Esophagus squamous epithelium (tissue), 5 donors: Measurements from ENCODE around the gene CD22. TPM values are rescaled to one million over a fixed set of nuclear protein-coding genes. Genes with fewer than 3 reads are reported as not detected.

Experiments used
- DNase-seq: peaks from one replicate; lab custom pipeline; 2025; lab: John Stamatoyannopoulos, UW
- H3K27ac ChIP-seq, 4 donors: fragments of 200-600 bp; sonication (generic); one replicate each; pipeline ENCODE4 v1.5.1; 2016 to 2019; ENCODE audit warnings: mild to moderate bottlenecking in 1 of 4
- H3K27me3 ChIP-seq, 4 donors: fragments of 200-600 bp; sonication (generic); 1 replicate in 3 of 4; 2 replicates in 1 of 4; pipeline versions ENCODE4 v1.5.1 to v1.6.0; 2017 to 2021; ENCODE audit warnings: antibody characterized with exemption in 1 of 4
- H3K36me3 ChIP-seq, 3 donors: fragments of 200-600 bp; sonication (generic); one replicate each; pipeline ENCODE4 v1.5.1; 2016 to 2019
- H3K4me1 ChIP-seq, 3 donors: fragments of 200-600 bp; sonication (generic); one replicate each; pipeline ENCODE4 v1.5.1; 2017 to 2019
- H3K4me3 ChIP-seq, 4 donors: fragments of 200-600 bp; sonication (generic); 1 replicate in 3 of 4; 2 replicates in 1 of 4; pipeline ENCODE4 v1.5.1; 2016 to 2019; ENCODE audit warnings: mild to moderate bottlenecking in 2 of 4, moderate library complexity in 1 of 4
- H3K9me3 ChIP-seq, 3 donors: fragments of 200-600 bp; sonication (generic); one replicate each; pipeline ENCODE4 v1.5.1; 2016 to 2019
- CTCF ChIP-seq, 6 experiments: fragments of 450-650 bp in 4 of 6; fragments of 200-600 bp in 2 of 6; sonication (generic) in 2 of 6; IDR thresholded peaks; one replicate each; pipeline ENCODE4 v1.5.1; 2016 to 2019; ENCODE audit warnings: antibody characterized with exemption in 6 of 6, mild to moderate bottlenecking in 4 of 6, moderate library complexity in 4 of 6
- POLR2A ChIP-seq, 4 donors: fragments of 450-650 bp; IDR thresholded peaks; one replicate each; pipeline ENCODE4 v1.6.1; 2017; ENCODE audit warnings: antibody characterized with exemption in 4 of 4, mild to moderate bottlenecking in 4 of 4, moderate library complexity in 3 of 4
- WGBS, 2 donors: methylation state at CpG; one replicate each; pipeline ENCODE4 v1.1.5; 2018; 5-methylcytosine and 5-hydroxymethylcytosine counted together
- intact Hi-C: fragments of 100-400 bp; cut with DNase I; formaldehyde crosslinking; loops from one replicate; pipeline ENCODE4 v1.15.0; 2022
- total RNA-seq, 4 donors: library from RNA; depleted of rRNA; stranded (reverse); fragments of >200 nt; gene quantifications; one replicate each; pipeline ENCODE4 v1.1.0, GENCODE V29; 2016
- donor health status: DM: yes; HTN: yes; CAD: no.

The CD22 gene
- total RNA-seq, 4 donors from 2014 or later: 0.11 to 6.1 (median 1.9) TPM

DNA sequence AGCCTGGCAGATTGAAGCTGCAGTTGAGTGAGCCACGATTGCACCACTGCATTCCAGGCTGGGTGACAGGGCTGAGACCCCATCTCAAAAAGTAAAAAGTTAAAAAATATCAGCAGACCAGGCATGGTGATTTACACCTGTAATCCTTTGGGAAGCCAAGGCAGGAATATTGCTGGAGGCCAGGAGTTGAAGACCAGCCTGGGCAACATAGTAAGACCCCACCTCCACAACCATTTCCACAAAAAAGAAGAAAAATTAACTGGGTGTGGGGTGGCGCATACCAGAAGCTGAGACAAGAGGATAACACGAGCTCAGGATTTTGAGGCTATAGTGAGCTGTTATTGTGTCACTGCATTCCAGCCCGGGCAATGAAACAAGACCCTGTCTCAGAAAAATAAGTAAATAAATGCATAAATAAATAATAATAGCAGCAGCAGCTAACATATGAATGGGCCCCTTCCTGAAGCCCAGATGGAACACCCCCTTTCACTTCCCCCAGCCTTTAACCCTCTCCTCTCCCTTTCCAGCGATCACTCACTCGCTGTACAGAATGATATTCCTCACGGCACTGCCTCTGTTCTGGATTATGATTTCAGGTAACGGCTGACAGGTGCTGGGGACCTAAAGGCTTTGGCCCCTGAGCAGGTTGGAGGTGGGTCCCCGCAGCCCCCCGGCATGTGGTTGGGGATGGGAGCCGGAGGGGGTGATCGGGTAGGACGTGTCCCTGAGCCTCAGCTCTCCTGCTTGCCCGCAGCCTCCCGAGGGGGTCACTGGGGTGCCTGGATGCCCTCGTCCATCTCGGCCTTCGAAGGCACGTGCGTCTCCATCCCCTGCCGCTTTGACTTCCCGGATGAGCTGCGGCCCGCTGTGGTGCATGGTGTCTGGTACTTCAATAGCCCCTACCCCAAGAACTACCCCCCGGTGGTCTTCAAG lies 33.9 kb upstream of the CD22 start:
- 49 to 54% methylated on average over 8 to 11 of the region's 25 CpGs for WGBS, 2 donors
- H3K4me1 ChIP-seq: peaks cover 0 to 6% (median 0%) of the 10 kb centered on the region in 3 donors
- TF ChIP-seq CTCF (IDR thresholded peaks at IDR 0.05) (no peak), POLR2A (IDR thresholded peaks at IDR 0.05) (no peak)
- H3K9me3 ChIP-seq: no peaks in the 10 kb centered on the region
- peaks cover 0 to 75% (median 2%) of the 10 kb centered on the region in 4 donors for H3K27me3 ChIP-seq
- H3K27ac ChIP-seq: no peak overlapping the region
- no peak for DNase-seq
- H3K36me3 ChIP-seq: no peaks in the 10 kb centered on the region
- no peak overlapping the region for H3K4me3 ChIP-seq
- intact Hi-C loops: no loop called here

DNA sequence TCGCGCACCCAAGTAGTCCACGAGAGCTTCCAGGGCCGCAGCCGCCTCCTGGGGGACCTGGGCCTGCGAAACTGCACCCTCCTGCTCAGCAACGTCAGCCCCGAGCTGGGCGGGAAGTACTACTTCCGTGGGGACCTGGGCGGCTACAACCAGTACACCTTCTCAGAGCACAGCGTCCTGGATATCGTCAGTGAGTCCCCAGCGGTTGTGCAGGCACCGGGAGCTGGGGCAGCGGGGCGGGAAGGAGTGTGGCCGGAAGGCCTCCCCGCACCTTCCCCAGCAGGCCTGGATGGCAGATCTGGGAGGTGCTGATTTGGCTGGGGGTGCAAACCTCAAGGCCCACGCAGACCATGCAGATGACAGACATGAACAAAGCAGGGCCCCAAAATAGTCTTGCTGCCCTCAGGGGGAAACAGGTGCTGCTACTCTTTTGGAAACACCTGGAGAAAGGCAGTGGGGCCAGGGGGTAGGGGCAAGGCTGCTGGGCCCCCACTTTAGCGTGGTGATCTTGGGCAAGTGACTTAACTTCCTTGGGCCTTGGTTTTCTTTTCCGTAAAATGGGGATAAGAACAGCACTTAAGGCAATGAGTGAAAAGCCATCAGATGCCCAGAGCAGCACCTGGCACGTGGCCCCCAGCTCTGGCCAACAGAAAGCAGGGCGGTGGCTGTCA lies 33.1 kb upstream of the CD22 start:
- H3K36me3 ChIP-seq: no peaks in the 10 kb centered on the region
- 34 to 52% methylated on average over 5 of the region's 24 CpGs for WGBS, 2 donors
- no peak overlapping the region for H3K27ac ChIP-seq
- no peaks in the 10 kb centered on the region for H3K9me3 ChIP-seq
- no peak overlapping the region for H3K4me3 ChIP-seq
- intact Hi-C loops: no loop called here
- peaks cover 0 to 6% (median 0%) of the 10 kb centered on the region in 3 donors for H3K4me1 ChIP-seq
- TF ChIP-seq POLR2A (IDR thresholded peaks at IDR 0.05): no peak
- TF ChIP-seq CTCF (IDR thresholded peaks at IDR 0.05): no peak
- no peak for DNase-seq
- H3K27me3 ChIP-seq: peaks cover 0 to 75% (median 2%) of the 10 kb centered on the region in 4 donors

GRCh38 chr19:35296644-35297514 lies 32.1 kb upstream of the CD22 start:
- 79 to 86% methylated on average over 7 of the region's 7 CpGs for WGBS, 2 donors
- no peak for DNase-seq
- H3K27ac ChIP-seq: no peak overlapping the region
- no peak overlapping the region for H3K4me3 ChIP-seq
- H3K9me3 ChIP-seq: no peaks in the 10 kb centered on the region
- H3K36me3 ChIP-seq: no peaks in the 10 kb centered on the region
- intact Hi-C loops: no loop called here
- H3K27me3 ChIP-seq: peaks cover 0 to 74% (median under 1%) of the 10 kb centered on the region in 4 donors
- TF ChIP-seq CTCF (IDR thresholded peaks at IDR 0.05): no peak
- TF ChIP-seq POLR2A (IDR thresholded peaks at IDR 0.05): no peak
- peaks cover 0 to 6% (median 0%) of the 10 kb centered on the region in 3 donors for H3K4me1 ChIP-seq

GRCh38 chr19:35297515-35297848 lies 31.5 kb upstream of the CD22 start:
- 83 to 87% methylated on average over 3 of the region's 3 CpGs for WGBS, 2 donors
- intact Hi-C loops: no loop called here
- H3K27ac ChIP-seq: no peak overlapping the region
- H3K9me3 ChIP-seq: no peaks in the 10 kb centered on the region
- H3K4me1 ChIP-seq: peaks cover 0 to 6% (median 0%) of the 10 kb centered on the region in 3 donors
- H3K4me3 ChIP-seq: no peak overlapping the region
- peaks cover 0 to 72% (median 0%) of the 10 kb centered on the region in 4 donors for H3K27me3 ChIP-seq
- no peaks in the 10 kb centered on the region for H3K36me3 ChIP-seq
- TF ChIP-seq CTCF (IDR thresholded peaks at IDR 0.05): no peak
- no peak for DNase-seq
